HEK293T (cell line): ENCODE measurements around the gene HUWE1.

Experiments
- CTCF ChIA-PET: fragments of 350-600 bp; formaldehyde crosslinking; extraction: SDS; loops from one replicate; lab custom pipeline; 2021; ENCODE audit warnings: antibody characterized with exemption, inconsistent platforms; lab: Yijun Ruan, JAX
- POLR2A ChIA-PET: fragments of 350-600 bp; formaldehyde crosslinking; extraction: SDS; loops from one replicate; lab custom pipeline; 2020; ENCODE audit warnings: antibody characterized with exemption, inconsistent platforms; lab: Yijun Ruan, JAX
- DNase-seq: peaks from one replicate; pipeline ENCODE4 v3.0.0; 2012; ENCODE audit warnings: mixed read lengths; ENCODE audit errors: extremely low spot score
- ARNT ChIP-seq: fragments of 450-650 bp; IDR thresholded peaks from 2 replicates; pipeline ENCODE4 v1.6.1; 2017; ENCODE audit warnings: mild to moderate bottlenecking
- BHLHE40 ChIP-seq: fragments of 450-650 bp; IDR thresholded peaks from 2 replicates; pipeline ENCODE4 v1.6.1; 2016; ENCODE audit warnings: mild to moderate bottlenecking, moderate library complexity, borderline replicate concordance
- CTBP1 ChIP-seq: fragments of 450-650 bp; IDR thresholded peaks from 2 replicates; pipeline ENCODE4 v1.6.1; 2016; ENCODE audit warnings: borderline replicate concordance
- ELF4 ChIP-seq: fragments of 450-650 bp; IDR thresholded peaks from 2 replicates; pipeline ENCODE4 v1.6.1; 2017; ENCODE audit warnings: antibody characterized with exemption
- FOXA1 ChIP-seq: fragments of 450-650 bp; IDR thresholded peaks from 2 replicates; pipeline ENCODE4 v1.6.1; 2016; ENCODE audit warnings: mild to moderate bottlenecking
- FOXK2 ChIP-seq: fragments of 450-650 bp; IDR thresholded peaks from 2 replicates; pipeline ENCODE4 v1.6.1; 2016; ENCODE audit warnings: mild to moderate bottlenecking
- FOXM1 ChIP-seq: fragments of 450-650 bp; IDR thresholded peaks from 2 replicates; pipeline ENCODE4 v1.6.1; 2017; ENCODE audit warnings: mild to moderate bottlenecking, borderline replicate concordance
- HDGF ChIP-seq: fragments of 450-650 bp; IDR thresholded peaks from 2 replicates; pipeline ENCODE4 v1.6.1; 2017; ENCODE audit warnings: antibody characterized with exemption, borderline replicate concordance
- L3MBTL2 ChIP-seq: fragments of 450-650 bp; conservative IDR thresholded peaks from 2 replicates; pipeline ENCODE4 v1.6.1; 2016; ENCODE audit warnings: mild to moderate bottlenecking
- LEF1 ChIP-seq: fragments of 450-650 bp; IDR thresholded peaks from 2 replicates; pipeline ENCODE4 v1.6.1; 2017; ENCODE audit warnings: mild to moderate bottlenecking, borderline replicate concordance
- NFRKB ChIP-seq: fragments of 450-650 bp; IDR thresholded peaks from 2 replicates; pipeline ENCODE4 v1.6.1; 2016; ENCODE audit warnings: mild to moderate bottlenecking, moderate library complexity
- PKNOX1 ChIP-seq: fragments of 450-650 bp; IDR thresholded peaks from 2 replicates; pipeline ENCODE4 v1.6.1; 2016
- SP1 ChIP-seq: fragments of 450-650 bp; IDR thresholded peaks from 2 replicates; pipeline ENCODE4 v1.6.1; 2017
- SUZ12 ChIP-seq: fragments of 450-650 bp; IDR thresholded peaks from 2 replicates; pipeline ENCODE4 v1.6.1; 2016; ENCODE audit warnings: mild to moderate bottlenecking
- TARDBP ChIP-seq: fragments of 450-650 bp; IDR thresholded peaks from 2 replicates; pipeline ENCODE4 v1.6.1; 2016
- ZNF384 ChIP-seq: fragments of 450-650 bp; IDR thresholded peaks from 2 replicates; pipeline ENCODE4 v1.6.1; 2016

The HUWE1 gene

GRCh38 chrX:53681661-53682060 is 4.9 kb downstream of the HUWE1 start:
- TF ChIP-seq L3MBTL2 (no peak), HDGF (no peak), BHLHE40 (no peak), LEF1 (no peak), ZNF384 (no peak), NFRKB (no peak), TARDBP (no peak), ARNT (no peak)
- CTCF ChIA-PET: no interaction called here
- POLR2A ChIA-PET: no interaction called here
- no peak for DNase-seq

- ChIA-PET CTCF (interaction anchor here (0.5 to 1.0 kb wide), 2 partner anchors 36 to 209 kb away, joined by 3 read pairs; no protein-coding TSS in a partner anchor), POLR2A (interaction anchor here (0.6 kb wide), 1 partner anchor 271 kb away, joined by 3 read pairs; no protein-coding TSS in a partner anchor)
- TF ChIP-seq ZNF384 (no peak), FOXM1 (no peak), SUZ12 (no peak), ARNT (no peak), L3MBTL2 (no peak), NFRKB (no peak), HDGF (no peak), FOXK2 (no peak), CTBP1 (no peak), PKNOX1 (no peak), LEF1 (no peak), TARDBP (no peak), FOXA1 (no peak), ELF4 (no peak), BHLHE40 (no peak)
- no peak for DNase-seq
Measured at GRCh38 chrX:53678667-53679066, 7.9 kb downstream of the HUWE1 start.

- DNase-seq: no peak
- TF ChIP-seq ARNT (no peak), ELF4 (no peak), HDGF (no peak), TARDBP (no peak), FOXA1 (no peak), NFRKB (no peak), CTBP1 (no peak), SP1 (no peak), BHLHE40 (no peak)
- ChIA-PET POLR2A (no interaction called here), CTCF (no interaction called here)
Measured at GRCh38 chrX:53677286-53677685, 9.2 kb downstream of the HUWE1 start.

GRCh38 chrX:53674581-53674980 is 11.9 kb downstream of the HUWE1 start:
- DNase-seq: no peak
- ChIA-PET CTCF (no interaction called here), POLR2A (interaction anchor here (1.2 to 1.7 kb wide), 2 partner anchors 9 to 12 kb away, joined by 3 to 10 read pairs; partner anchors contain the start of gene HUWE1)
- no peak for TF ChIP-seq ARNT
- TF ChIP-seq ELF4: no peak
- no peak for TF ChIP-seq FOXK2
- no peak for TF ChIP-seq SP1
- no peak for TF ChIP-seq L3MBTL2
- no peak for TF ChIP-seq SUZ12
- no peak for TF ChIP-seq TARDBP
- TF ChIP-seq HDGF: no peak
- TF ChIP-seq FOXM1: no peak
- TF ChIP-seq CTBP1: no peak
- TF ChIP-seq PKNOX1: no peak

- CTCF ChIA-PET: no interaction called here
- no peak for DNase-seq
Measured at GRCh38 chrX:53669258-53669657, 17.3 kb downstream of the HUWE1 start.

GRCh38 chrX:53666171-53666570 is 20.3 kb downstream of the HUWE1 start:
- DNase-seq: no peak
- ChIA-PET POLR2A (no interaction called here), CTCF (no interaction called here)
- TF ChIP-seq HDGF (no peak), BHLHE40 (no peak), PKNOX1 (no peak), ELF4 (no peak), TARDBP (no peak), FOXA1 (no peak), FOXK2 (no peak), ARNT (no peak), SUZ12 (no peak), FOXM1 (no peak), CTBP1 (no peak), ZNF384 (no peak), SP1 (no peak), L3MBTL2 (no peak), LEF1 (no peak), NFRKB (no peak)

More at GRCh38 chrX:53669258-53669657, 17.3 kb downstream of the HUWE1 start:
- POLR2A ChIA-PET: interaction anchor here (1.1 to 2.0 kb wide), 3 partner anchors 14 to 17 kb away, joined by 3 to 17 read pairs (median 3); partner anchors contain the start of gene HUWE1
- TF ChIP-seq ZNF384 (no peak), FOXA1 (no peak), ELF4 (no peak), PKNOX1 (no peak), FOXK2 (no peak), NFRKB (no peak)
